RKO (cell line): ENCODE results near the gene CYP2W1.

Experiments
- DNase-seq: peaks from one replicate; pipeline ENCODE4 v3.0.0-alpha.2; 2016; ENCODE audit warnings: low spot score

The CYP2W1 gene

DNA sequence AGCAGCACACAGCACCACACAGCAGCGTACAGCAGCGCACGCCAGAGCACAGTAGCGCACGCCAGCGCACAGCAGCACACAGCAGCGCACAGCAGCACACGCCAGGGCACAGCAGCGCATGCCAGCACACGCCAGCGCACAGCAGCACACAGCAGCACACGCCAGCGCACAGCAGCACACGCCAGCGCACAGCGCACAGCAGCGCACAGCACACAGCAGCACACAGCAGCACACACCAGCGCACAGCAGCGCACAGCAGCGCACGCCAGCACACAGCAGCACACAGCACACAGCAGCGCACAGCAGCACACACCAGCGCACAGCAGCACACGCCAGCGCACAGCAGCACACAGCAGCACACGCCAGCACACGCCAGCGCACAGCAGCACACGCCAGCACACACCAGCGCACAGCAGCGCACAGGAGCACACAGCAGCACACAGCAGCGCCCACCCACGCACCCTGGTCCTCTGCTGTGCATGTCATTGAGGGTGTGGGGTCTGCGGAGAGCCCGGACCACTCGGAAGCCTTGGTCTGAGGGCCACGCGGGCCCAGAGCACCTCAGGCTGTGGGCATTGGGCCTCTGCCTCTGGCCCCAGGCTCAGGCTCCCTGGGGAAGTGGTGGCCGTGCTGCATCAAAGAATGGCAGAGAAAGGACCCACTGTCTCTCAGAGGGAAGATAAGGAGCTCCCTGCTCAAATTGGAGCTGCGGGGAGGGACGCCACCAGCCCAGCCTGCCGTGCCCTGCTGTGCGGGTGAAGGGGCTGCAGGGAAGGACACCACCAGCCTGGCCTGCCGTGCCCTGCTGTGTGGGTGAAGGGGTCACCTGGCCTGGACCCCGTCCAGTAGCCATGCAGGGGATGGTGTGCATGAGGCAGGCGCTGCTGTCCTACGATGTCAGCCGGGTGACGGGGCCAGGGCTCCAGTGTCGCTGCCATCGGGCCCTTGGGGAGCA, 33.9 kb downstream of the CYP2W1 start:
- no peak for DNase-seq

DNA sequence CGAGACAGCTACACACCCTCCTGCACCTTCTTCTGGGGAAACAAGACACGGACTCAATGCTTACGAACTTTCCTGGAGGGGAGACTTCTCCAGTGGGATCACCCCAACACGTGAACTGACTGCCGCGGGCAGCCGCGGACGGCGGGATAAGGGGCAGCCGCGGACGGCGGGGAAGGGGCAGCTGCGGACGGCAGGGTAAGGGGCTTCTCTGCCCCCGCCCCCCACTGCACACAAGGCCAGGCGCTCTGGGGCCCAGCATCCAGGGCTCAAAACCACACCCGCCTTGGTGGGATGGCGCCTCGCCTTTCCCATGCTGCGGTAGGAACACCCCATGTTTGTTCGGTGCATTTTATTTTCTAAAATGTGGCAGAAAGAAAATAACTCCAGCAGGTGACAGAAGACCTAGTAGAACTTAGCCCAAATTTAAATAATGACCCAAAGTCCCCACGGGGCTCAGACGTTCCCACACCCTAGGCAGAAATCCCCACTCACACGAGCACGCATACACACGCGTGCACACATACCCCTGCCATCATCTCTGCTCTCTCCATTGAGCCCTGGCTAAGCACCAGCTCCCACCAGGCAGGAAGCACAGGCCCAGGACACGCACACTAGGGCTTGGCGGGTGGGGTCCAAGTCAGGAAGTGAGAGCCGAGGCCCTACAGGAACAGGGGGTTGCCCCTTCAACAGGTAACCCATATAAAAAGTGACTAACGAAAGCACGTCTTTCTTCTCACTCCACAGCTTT, 34.8 kb downstream of the CYP2W1 start:
- no peak for DNase-seq

DNA sequence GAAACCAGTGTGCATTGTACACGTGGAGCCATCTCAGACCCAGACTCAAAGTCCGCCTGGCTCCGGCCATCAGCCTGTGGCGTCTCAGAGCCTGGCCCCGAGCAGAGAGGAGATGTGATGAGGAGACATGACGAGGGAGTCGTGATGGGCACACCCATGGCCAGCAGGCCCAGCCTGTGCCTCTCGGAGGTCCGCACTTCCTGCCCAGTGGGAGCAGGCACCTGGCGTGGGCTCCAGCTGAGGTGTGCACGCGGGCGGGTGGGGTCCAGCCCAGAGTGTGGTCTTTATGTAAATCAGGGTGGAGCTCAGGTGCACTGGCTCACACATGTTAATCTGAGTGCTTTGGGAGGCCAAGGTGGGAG, 35.3 kb downstream of the CYP2W1 start:
- no peak for DNase-seq

DNA sequence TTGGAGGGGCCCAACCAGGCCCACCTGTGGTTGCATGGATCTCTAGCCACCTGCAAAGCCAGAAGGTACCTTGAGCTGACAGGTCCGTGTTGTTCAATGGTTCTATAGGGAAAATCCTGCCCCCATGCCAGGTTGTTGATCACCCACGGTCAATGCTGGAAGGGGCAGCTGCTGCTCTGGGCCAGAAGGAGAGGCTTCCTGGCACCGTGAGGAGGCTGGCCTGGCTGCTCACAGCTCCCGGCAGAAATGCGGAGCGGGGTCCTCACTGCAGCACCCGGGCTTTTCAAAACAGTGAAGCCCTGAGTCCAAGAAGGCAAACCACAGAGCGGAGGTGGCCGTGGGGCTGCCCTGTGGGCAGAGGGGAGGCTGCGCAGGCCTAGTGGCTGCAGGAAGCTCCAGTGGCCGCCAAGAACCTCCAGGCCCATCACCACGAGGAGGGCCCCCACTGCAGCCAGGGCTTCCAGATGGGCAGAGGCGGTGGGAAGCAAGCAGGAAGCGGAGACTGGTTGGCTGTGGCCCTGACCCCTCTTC, 36.3 kb downstream of the CYP2W1 start:
- no peak for DNase-seq

DNA sequence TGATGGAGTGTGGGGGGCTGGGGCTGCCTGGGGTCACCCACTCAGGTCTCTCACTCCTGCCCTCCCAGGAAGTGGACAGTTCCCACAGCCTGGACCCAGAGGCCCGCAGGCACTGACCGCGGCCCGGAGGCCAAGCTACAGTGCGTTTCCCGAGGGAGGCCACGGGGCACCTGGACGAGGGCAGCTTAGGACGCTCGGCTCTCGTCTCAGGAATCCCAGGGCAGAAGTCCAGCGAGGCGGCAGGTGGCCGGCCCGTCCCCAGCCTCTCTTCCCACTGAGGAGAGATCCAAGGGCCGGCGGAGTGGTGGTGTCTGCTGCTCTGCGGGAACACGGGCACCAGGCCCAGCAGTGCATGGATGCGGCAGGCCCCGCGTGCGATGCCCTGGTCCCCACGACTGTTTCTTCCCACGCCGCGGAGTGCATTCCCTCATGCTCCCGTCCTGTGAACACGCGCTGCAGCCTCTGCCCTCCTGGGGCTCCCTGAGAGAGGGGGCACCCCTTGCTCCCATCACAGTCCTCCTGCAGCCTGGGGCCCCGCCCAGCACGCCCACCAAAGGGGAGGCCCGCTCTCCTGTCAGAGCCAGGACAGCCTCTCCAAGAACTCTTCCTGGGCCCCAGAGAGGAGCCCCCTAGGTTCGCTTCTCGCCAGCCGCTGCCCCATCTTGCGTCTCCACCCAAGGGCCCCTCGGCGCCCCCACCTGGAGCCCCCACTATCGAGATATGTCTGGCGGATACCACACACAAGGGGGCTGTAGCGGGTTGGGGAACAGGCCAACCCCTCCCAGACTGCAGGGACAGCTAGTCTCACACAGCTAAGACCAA, 37.0 kb downstream of the CYP2W1 start:
- no peak for DNase-seq

DNA sequence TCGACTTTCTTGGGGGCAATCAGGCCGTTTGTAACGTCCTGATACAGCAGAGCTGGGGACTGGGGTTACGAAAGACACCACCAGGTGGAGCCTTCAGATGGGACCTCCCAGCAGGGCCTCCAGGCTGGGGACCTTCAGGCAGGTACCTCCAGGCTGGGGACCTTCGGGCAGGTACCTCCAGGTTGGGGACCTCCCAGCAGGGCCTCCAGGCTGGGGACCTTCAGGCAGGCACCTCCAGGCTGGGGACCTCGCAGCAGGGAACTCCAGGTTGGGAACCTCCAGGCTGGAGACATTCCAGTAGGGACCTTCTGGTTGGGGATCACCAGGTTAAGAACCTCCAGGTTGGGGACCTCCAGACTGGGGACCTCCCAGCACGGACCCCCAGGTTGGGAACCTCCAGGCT, 37.9 kb downstream of the CYP2W1 start:
- DNase-seq: no peak

DNA sequence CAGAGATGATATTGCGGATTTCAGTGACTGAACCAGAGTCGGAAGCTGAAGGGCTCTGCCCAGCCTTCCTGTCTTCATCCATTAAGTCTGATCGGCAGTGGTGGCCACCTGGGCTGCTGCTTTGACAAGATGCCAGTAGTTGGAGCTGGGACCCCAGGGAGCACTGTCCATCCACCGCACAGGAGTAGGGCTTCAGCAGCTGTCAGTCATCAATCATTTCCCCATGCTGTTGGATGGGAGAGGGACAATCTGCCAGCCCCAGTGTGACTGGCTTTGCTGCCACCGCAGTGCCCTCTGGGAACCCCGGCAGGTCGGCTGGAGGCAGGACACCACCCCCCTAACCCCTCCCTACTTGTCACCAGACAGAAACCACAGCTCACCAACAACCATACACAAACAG, 38.4 kb downstream of the CYP2W1 start:
- DNase-seq: no peak

DNA sequence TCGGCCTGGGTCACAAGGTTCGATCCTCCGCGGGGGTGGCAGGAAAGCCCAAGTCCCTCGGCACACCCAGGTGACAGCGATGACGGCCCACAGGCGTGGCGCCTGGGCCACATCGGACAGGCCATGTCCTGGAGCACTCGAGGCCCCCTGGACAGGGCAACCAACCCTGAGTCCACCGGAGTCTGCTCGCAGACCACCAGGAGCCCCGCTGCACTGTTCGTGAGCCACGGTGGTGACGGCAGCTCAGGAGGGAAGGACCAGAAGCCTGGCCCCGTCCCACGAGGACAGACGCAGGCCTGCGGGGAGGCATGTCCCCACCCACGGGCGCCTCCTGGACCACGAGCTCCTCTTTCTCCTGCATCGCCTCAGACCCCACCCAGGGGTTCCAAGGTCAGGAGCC, 39.0 kb downstream of the CYP2W1 start:
- no peak for DNase-seq

DNA sequence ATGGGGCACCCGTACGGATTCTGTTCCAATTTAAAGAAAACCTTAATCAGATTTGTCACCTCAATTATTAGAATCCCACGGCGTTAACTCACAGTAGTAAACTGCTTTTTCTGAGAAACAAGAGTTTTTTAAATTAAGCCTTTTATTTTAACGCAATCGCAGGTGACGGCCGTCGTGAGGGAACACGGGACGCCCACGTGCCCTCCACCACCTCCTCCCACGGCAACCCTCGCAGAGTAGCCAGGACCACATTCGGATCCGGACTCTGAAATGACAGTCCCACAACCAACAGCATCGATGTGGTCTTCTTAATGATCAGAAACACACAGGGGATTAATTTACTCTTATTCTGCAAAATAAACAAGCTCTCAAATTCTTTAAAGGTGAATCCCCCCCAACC, 39.4 kb downstream of the CYP2W1 start:
- no peak for DNase-seq

DNA sequence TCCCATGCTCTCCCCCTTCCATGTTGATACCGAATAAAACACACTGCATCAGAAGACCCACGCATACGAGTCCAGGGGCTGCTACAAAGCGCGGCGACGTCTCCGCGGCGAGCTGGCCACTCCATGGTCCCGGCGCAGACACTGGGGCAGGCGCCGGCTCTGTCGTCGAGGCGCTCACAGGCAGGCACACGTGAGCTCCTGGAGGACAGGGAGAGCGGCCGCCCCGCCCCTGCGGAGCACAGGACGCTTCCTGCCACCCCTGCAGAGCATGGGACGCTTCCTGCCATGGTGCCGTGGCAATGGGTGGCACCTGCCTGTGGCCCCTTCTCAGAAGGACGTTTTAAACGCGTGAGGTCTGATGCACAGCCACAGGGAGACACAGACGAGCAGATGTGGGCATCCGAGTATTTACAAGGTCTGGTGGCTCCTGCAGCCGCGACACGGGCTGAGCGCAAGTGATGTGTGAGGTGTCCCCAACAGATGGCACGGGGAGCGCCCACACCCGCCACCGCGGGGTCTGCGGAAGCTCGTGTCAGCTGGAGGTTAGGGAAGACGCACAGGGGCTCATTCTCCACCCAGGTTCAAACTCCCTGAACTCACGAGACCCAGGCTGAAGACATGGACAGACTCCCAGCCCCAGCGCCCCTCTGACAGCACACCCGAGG, 40.0 kb downstream of the CYP2W1 start:
- no peak for DNase-seq

DNA sequence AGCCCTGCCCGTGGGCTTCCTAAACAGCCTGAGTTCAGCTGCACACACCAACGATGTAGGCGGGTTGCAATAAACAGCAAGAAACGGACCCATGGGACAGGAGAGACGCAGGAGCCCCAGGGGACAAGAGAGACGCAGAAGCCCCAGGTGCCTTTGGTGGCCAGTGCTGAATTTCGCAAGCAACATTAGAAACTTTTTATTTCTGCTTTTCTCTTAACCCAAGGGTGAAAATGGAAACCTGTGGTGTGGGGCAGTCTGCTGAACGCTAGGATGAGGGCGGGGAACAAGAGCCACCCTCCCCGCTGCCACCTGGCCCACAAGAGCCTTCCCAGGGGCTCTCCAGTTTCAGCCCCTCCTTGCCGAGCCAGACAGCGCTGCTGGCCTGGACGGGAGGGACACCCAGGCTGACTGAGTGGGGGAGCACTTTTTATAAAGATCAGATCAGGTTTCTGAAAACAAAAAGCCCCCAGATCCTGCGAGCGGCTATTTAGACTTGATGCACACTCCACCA, 41.4 kb downstream of the CYP2W1 start:
- DNase-seq: no peak

DNA sequence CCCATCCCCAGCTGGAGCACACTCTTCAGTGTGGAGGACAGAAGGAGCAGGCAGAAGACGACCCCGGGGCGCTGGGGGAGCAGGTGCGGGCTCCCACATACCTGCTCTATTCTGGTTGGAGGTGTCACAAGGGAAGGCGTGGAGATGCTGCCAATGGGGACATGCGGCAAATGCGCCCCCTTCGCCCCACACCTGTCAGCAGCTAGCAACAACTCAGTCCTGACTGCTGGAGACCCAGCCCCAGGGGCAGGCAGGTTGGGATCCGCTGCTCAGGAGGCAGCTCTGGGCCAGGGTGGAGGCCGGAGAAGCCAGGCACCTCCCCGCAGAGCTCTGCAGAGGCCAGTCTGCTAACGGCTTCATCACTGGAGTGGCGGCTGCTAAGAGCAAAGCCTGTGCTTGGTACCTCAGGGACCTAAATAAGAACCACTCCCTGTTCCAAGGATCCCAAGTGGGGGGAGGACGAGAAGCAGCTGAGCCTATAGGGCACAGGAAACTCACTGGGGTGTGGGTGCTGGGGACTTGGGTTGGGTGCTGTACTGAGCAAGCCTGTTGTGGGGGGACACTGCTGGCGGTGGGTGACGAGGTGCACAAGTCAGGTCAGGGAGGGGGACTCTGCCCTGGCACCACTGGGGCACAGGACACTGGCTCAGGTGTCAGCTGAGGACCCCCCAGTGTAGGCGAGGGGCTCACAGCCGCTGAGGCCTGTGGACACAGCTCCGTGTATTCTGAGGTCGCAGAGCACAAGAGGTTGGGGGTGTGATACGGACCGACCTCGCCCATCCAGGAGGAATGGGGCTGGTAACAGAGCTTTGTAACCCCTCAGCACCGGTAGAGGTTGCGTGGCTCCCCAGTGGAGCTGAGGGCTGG, 42.1 kb downstream of the CYP2W1 start:
- DNase-seq: no peak

DNA sequence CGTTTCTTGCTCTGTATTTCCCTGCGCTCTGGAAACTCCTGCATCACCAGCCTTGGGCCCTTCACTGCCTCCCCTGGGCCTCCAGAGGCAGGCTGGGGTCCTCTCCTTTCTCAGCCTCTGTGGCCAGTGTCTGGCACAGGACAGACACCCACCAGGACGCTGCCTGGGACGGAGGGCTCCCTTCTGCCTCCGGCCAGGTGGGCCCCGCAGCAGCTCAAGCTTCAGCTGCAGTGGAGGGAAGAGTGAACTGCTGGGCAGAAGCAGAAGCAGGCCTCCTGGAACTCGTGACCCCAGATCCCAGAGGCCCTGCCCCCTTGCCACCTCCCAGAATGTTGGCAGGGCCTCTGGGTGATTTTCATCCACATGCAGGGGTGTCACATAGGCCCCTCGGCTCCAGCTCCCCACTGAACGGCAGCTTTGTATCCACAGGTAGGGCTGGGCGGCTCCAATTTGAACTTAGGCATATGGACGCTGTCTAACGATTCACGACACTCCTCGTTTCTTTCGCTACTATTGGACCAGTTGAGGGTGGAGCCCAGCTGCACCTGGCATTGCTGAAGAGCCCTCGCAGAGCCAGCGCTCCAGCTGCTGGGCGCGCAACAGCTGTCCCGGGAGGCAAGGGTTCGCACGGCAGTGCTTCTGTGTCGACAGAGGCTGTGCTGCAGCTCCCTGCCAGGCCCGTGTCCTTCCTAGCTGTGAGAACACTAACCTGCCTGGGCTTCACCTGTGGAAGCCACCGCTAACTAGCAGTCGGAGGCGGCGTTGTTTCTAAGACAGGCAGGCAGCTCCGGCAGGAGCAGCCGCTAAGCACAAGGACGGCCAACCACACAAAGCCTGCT, 43.0 kb downstream of the CYP2W1 start:
- DNase-seq: no peak

DNA sequence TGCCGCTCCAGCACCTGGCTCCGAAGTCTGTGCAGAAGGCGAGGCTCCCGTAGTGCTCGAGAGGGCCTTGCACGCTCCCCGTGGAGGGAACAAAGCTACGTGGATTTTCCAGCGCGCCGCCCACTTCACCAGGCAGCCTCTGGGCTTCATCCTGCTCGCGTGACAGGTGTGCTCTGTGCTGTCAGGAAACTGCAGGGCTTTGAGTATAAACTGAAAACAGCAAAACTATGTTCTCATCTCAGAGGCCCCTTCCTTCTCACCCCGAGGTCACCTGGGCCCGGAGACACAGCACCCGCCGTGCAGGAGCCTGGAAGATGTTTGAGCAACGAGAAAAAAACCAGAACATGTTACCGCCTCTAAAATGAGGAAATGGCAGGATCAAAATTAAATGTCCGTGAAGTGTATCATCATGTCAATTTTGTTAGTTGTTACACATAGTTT, 43.8 kb downstream of the CYP2W1 start:
- no peak for DNase-seq

DNA sequence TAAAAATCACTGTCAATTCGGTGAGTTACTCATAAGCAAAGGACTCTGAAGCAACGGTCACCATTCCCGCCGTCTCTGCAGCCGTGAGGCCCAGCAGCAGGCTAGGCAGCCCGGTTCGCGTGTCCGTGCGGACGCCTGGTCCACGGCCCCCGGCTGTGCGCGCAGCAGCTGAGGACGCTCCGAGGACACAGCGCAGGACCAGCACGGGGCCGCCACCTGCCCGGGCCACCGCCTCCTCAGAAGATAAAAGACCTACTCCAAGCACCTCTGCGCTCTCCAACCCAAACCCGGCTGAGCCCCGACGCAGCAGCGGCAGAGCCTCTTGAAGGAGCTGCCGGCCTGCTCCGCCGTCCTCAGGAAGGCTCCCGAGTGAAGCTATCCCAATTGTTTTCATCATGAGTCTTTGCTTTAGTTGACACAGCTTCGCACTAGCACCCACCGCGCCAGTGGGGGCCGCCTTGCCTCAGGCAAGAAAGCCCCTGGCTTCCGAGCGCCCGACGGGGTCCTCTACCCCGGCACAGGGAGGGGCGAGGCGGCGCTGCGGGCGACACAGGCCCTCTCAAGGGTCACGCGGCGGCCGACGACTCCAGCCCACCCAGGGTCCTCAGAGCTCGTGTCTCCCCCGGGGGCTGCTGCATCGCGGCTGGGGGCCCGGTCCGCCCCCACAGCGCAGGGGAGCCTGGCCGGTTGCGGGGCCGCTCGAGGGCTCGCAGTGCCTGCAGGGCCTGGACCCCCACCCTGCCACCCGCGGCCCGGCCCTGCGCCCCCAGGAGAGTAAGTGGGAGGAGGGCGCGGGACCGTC, 44.5 kb downstream of the CYP2W1 start:
- DNase-seq: peak; percentile 45

DNA sequence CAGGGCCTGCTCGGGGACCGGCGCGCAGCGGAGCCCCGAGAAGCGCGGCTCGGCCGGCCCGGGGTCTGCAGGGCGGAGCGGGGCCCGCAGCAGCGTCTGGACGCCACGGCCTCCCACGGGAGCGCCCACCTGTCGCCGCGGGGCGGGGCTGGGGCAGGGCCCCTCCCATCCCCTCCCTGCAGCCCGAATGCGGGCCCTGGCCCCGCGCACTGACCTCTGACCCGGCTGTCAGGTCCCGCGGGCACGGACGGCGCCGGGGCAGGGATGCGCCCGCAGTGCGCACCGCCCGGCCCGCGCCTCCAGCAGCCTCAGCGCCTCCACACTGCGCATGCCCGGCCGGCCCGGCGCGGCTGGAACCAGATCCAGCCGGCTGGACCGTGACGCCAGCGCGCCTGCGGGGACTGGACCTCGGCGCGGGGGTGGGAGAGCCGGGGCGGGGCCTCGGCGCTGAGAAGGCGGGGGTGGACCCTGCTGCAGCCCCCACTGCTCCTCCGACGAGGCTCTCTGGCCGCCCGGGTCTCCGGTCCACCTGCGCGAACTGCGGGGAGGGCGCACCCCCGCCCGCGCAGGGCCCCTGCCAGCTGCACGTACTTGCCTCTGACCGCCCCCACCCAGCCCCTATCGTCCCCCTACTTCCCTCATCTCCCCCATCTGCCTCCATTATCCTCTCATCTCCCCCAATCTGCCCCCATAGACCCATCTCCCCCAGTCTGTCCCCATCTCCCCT, 45.2 kb downstream of the CYP2W1 start:
- peak; percentile 92 for DNase-seq

DNA sequence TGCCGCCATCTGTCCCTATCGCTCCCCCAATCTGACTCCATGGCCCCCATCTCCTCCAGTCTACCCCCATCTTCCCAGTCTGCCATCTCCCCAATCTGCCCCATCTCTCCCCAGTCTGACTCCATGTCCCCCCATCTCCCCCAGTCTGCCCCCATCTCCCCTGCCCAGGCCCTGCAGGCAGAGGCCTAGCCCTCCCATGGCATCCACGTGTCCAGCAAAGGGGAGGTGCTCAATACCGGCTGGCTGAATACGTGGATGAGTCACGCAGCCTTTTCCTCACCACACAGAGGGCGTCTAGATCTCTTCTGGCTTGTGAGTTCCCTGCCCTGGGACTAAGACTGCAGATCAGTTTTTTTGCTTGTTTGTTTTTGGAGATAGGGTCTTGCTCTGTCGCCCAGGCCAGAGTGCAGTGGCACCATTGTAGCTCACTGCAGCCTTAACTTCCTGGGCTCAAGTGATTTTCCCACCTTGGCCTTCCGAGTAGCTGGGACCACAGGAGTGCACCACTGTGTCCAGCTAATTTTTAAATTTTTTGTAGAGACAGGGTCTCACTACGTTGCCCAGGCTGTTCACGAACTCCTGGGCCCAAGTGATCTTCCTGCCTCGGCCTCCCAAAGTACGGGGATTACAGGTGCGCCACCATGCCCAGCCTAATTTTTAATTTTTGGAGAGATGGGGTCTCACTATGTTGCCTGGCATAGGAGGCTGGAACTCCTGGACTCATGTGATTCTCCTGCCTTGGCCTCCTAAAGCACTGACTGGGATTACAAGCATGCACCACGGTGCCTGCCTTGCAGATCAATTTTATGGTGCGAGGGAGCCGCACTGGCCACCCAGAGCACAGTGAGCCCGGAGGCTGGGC, 46.0 kb downstream of the CYP2W1 start:
- peak; percentile 95 for DNase-seq
